Small intestine (tissue), 7 donors: ENCODE measurements around the gene ADAR. TPM values are rescaled to one million over a fixed set of nuclear protein-coding genes. Genes with fewer than 3 reads are reported as not detected.
A peak's percentile ranks its signal among the peaks of the same experiment; 100 is the strongest.

ENCODE experiments used
- DNase-seq, 2 donors: peaks; one replicate each; pipeline versions ENCODE4 v3.0.0 to v3.0.0-alpha.2; 2013
- FAIRE-seq: peaks from 2 replicates; lab custom pipeline; 2012; peaks lifted over from hg19 to GRCh38; lab: Jason Lieb, UNC
- H3K27ac ChIP-seq, 3 donors: one replicate each; pipeline ENCODE4 v1.5.1; 2013; ENCODE audit warnings: low read length in 2 of 3, mild to moderate bottlenecking in 2 of 3, control low read depth in 1 of 3, inconsistent platforms in 1 of 3, low read depth in 1 of 3, moderate library complexity in 1 of 3
- H3K27me3 ChIP-seq, 3 donors: one replicate each; pipeline ENCODE4 v1.6.1; 2013; ENCODE audit warnings: low read length in 3 of 3, inconsistent platforms in 1 of 3; ENCODE audit not compliant: control insufficient read depth in 3 of 3, insufficient read depth in 3 of 3
- H3K36me3 ChIP-seq, 3 donors: one replicate each; pipeline ENCODE4 v1.6.1; 2013; ENCODE audit warnings: low read length in 3 of 3, inconsistent platforms in 1 of 3, low read depth in 1 of 3, mild to moderate bottlenecking in 1 of 3, moderate library complexity in 1 of 3; ENCODE audit not compliant: control insufficient read depth in 3 of 3, insufficient read depth in 2 of 3
- H3K4me1 ChIP-seq, 3 donors: one replicate each; pipeline ENCODE4 v1.6.1; 2013; ENCODE audit warnings: low read length in 2 of 3, inconsistent platforms in 1 of 3, low read depth in 1 of 3, mild to moderate bottlenecking in 1 of 3, moderate library complexity in 1 of 3; ENCODE audit not compliant: control insufficient read depth in 3 of 3, insufficient read depth in 2 of 3
- H3K4me3 ChIP-seq, 3 donors: one replicate each; pipeline ENCODE4 v1.5.1; 2013; ENCODE audit warnings: low read length in 3 of 3, control low read depth in 1 of 3, inconsistent platforms in 1 of 3, low read depth in 1 of 3, mild to moderate bottlenecking in 1 of 3, moderate library complexity in 1 of 3
- H3K9me3 ChIP-seq, 2 donors: one replicate each; pipeline ENCODE4 v1.6.1; 2013; ENCODE audit warnings: low read depth in 1 of 2, low read length in 1 of 2; ENCODE audit not compliant: control insufficient read depth in 2 of 2, insufficient read depth in 1 of 2
- WGBS, 3 donors: extraction: QIAGEN DNeasy Blood & Tissue Kit; methylation state at CpG; one replicate each; pipeline ENCODE4 v1.1.7; 2013; 5-methylcytosine and 5-hydroxymethylcytosine counted together
- polyA plus RNA-seq, 4 donors: library from polyadenylated mRNA; stranded (reverse) in 3 of 4; unstranded in 1 of 4; fragments of 200-250 nt in 3 of 4; fragments of 120-200 nt in 1 of 4; gene quantifications; one replicate each; pipeline versions ENCODE4 v1.2.1 to v1.2.3, GENCODE V29; 2013
- donor health status: healthy with polysubstance abuse.
- donor health status: control.
- donor health status: control.
- donor health status: Bipolar disorder and iron deficiency.
- donor health status: healthy.

ADAR gene
- polyA plus RNA-seq, 4 donors: 28.6 to 120 (median 47.5) TPM

DNA sequence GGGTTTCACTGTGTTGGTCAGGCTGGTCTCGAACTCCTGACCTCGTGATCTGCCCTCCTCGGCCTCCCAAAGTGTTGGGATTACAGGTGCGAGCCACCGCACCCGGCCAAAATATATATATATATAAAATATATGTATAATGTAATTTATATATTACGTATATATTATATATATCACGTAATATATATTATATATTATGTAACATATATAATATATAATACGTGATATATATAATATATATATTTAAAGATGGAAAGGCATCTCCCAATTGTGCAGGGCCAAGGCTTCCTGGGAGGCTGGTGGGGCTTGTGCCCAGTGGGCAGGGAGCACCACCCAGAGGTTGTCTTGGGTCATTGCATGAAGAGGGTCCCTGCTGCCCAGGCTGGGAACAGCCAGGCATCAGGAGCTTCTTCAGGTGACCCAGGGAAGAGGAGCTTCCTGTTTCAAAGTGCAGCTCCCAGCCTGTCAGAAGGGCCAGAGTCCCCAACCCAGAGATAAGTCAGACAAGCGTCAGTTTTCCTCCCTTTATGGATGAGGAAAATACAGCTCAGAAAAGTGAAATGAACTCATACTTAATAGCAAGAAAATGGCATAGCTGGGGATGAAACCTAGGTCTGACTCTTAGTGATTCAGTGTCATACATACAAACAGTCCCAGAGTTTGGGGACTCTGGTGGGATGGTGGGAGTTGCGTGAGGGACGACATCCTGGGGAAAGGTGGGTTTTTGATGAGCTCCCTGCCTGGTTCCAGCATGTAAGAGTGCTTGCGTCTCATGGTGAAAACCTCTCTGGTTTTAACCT lies 61.5 kb downstream of the ADAR start:
- DNase-seq: peak; percentile 61 to 83
- H3K9me3 ChIP-seq: no peaks in the 10 kb centered on the region
- H3K27ac ChIP-seq: peak overlapping the region in 1 of 3 donors; percentile 49
- peaks cover 0 to 9% (median 0%) of the 10 kb centered on the region in 3 donors for H3K27me3 ChIP-seq
- H3K36me3 ChIP-seq: peaks cover 9 to 27% (median 10%) of the 10 kb centered on the region in 3 donors
- WGBS, 3 donors: 79 to 84% (median 81%) methylated on average over 13 of the region's 13 CpGs
- FAIRE-seq: no peak
- no peak overlapping the region for H3K4me3 ChIP-seq
- H3K4me1 ChIP-seq: peaks cover 0 to 8% (median 3%) of the 10 kb centered on the region in 3 donors

DNA sequence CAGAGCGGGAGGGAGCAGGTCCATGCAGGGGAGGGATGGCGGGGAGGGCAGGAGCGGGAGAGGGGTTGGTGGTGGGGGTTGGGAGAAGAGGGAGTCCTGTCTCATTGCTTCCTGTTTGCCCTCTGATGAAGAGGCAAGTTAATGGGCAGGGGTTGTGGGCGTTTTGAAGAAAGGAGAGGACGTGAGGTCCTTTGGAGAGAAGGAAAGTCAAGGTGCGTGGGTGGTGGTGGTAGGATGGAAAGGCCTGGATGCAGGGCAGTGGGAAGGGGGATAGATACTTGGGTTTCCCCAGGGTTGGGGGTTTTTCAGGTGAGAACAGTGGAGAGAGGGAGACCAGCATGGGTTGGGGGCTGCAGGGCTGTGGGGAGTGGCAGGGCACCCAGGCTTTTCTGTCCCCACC lies 66.8 kb downstream of the ADAR start:
- H3K9me3 ChIP-seq: no peaks in the 10 kb centered on the region
- no peaks in the 10 kb centered on the region for H3K36me3 ChIP-seq
- H3K27ac ChIP-seq: no peak overlapping the region
- WGBS, 3 donors: 45 to 56% (median 53%) methylated on average over 6 of the region's 6 CpGs
- FAIRE-seq (no peak), DNase-seq (no peak)
- H3K4me1 ChIP-seq: no peaks in the 10 kb centered on the region
- H3K27me3 ChIP-seq: peaks cover 0 to 28% (median 2%) of the 10 kb centered on the region in 3 donors
- H3K4me3 ChIP-seq: no peak overlapping the region

DNA sequence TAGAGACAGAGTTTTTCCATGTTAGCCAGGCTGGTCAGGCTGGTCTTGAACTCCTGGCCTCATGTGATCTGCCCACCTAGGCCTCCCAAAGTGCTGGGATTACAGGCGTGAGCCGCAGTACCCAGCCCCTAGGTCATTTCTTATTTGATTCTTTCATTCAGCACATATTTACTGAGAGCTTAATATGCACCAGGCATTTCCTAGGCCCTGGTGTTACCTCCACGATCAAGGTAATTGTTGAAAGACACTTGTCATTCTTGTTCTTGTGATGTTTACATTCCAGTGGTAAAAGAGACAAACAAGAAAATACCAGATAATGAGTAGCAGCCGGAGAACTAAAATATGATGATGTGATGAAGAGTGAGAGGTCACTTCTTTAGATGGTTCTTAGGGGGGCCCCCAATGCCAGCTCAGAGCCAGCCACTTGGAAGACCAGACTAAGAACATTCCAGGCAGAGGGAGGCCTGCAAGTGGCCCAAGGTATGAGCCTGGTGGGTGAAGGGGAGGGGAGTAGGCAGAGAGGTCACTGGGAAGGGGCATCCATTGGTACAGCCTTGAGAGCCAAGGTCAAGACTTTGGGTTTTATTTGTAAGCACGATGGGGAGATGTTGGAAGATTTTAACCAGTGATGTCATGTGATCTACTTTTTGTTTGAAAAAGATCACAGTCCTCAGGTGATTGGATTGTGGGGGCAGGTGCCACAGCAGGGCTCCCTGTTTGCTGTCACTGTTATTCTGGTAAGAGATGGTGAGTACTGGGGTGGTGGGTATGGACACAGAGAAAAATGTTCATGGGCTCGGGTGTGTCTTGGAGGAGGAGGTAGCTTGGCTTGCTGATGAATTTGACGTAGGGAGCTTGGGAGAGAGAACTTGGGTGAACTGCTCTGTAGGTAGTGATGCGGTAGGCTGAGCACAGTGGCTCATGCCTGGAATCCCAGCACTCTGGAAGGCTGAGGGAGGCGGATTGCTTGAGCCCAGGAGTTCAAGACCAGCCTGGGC lies 68.2 kb downstream of the ADAR start:
- Histone ChIP-seq H3K4me3 (no peak overlapping the region), H3K27ac (no peak overlapping the region), H3K9me3 (peaks cover 0 to 4% of the 10 kb centered on the region in 2 donors), H3K27me3 (peaks cover 0 to 28% (median 2%) of the 10 kb centered on the region in 3 donors), H3K4me1 (no peaks in the 10 kb centered on the region), H3K36me3 (no peaks in the 10 kb centered on the region)
- DNase-seq (no peak), FAIRE-seq (no peak)
- WGBS, 3 donors: 69 to 80% (median 77%) methylated on average over 9 of the region's 9 CpGs

DNA sequence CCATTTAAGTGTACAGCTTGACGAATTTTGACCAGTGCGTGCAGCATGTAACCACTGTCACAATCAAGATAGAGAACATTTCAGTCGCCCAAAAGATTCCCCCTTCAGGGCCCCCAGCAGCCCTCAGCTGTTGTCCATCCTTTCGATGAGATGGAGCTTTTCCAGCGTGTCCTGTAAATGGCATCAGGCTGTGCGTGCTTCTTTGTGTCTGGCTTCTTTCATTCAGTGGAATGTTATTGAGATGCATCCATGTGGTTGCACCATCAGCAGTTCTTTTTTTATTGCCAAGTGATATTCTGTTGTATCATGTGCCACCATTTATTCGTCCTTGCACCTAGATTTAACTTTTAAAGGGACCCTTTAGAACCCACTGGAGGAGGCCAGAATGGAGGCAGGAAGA lies 71.4 kb downstream of the ADAR start:
- Histone ChIP-seq H3K4me3 (no peak overlapping the region), H3K36me3 (no peaks in the 10 kb centered on the region), H3K27me3 (peaks cover 0 to 19% (median 2%) of the 10 kb centered on the region in 3 donors), H3K27ac (no peak overlapping the region), H3K4me1 (no peaks in the 10 kb centered on the region), H3K9me3 (peaks cover 0 to 4% of the 10 kb centered on the region in 2 donors)
- DNase-seq: no peak
- no peak for FAIRE-seq
- WGBS, 3 donors: 67 to 82% (median 79%) methylated on average over 7 of the region's 7 CpGs

DNA sequence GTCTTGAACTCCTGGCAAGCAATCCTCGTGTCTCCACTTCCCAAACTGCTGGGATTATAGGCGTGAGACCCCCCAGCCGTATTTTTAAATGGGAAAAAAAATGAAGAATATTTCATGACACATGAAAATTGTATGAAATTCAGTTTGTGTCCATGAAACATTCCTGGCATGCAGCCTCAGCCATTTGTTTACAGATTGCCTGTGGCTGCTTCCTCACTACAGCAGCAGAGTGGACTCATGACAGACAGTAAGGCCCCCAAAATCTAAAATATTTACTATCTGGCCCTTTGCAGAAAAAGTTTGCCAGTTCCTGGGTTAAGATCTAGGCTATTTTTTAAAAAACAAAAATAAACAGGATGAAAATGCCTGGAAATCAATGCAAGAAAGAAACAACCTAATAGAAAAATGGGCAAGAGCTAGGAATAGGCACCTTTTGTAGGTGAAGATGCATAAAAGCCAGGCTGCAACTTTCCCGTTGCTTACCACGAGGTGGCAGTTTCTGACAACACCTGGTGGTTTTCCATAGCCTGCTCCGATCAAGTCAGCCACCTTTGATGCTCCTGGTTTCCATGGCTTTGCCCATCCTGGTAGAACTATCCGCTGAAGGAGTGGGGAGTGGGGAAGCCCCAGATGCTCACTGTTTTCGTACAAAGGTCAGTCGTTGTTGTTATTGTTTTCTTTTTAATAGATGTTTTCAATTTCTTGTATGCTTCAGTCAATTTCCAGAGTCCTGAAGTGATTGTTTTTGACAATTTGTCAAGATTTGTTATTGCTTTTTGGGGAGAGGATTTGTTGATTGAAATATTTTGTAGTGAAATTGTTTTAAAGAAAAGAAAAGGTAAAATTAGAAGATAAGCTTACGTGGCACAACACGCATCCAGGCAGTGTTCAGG lies 73.8 kb downstream of the ADAR start:
- peaks cover 0 to 7% (median 2%) of the 10 kb centered on the region in 3 donors for H3K27me3 ChIP-seq
- WGBS, 3 donors: 45 to 60% (median 50%) methylated on average over 11 of the region's 11 CpGs
- H3K36me3 ChIP-seq: no peaks in the 10 kb centered on the region
- H3K4me3 ChIP-seq: no peak overlapping the region
- no peaks in the 10 kb centered on the region for H3K4me1 ChIP-seq
- H3K27ac ChIP-seq: no peak overlapping the region
- FAIRE-seq (no peak), DNase-seq (peak; percentile 58 to 68)
- H3K9me3 ChIP-seq: peaks cover 0 to 4% of the 10 kb centered on the region in 2 donors

Other genes starting within 250 kb of the ADAR start
- gene IL6R, start 202.8 kb downstream of the ADAR start, polyA plus RNA-seq: 10 to 100 TPM in 3 of 4 donors, 1 to 10 TPM in 1; 8.8 to 21.2 (median 11.2) TPM
- gene TDRD10, start 106.0 kb downstream of the ADAR start, polyA plus RNA-seq: 1 to 10 TPM in 2 of 4 donors, under 1 TPM in 1, not detected in 1; 0.81 to 3.4 (median 1.6) TPM
- 10 to 100 TPM in 1 of 4 donors, 1 to 10 TPM in 2, under 1 TPM in 1; 0.67 to 15.5 (median 3.3) TPM for gene SHE, start 105.8 kb downstream of the ADAR start, polyA plus RNA-seq
- 10 to 100 TPM; 37.1 to 69.1 (median 38.6) TPM for gene UBE2Q1, start 49.5 kb downstream of the ADAR start, polyA plus RNA-seq
- gene CHRNB2, start 40.4 kb downstream of the ADAR start, polyA plus RNA-seq: under 1 TPM in 2 of 4 donors, not detected in 2; 0.75 to 0.95 TPM